ENCODE results near the gene RAB5B.
"Not testable (repeated sequence)": the region's sequence is repeated elsewhere in the genome, so short reads cannot be mapped to it uniquely, and the experiment has no call there.

The RAB5B gene

GRCh38 chr12:55983232-55983842, 9.5 kb downstream of the RAB5B start:
- no peak for TF ChIP-seq EZH2 (IDR thresholded peaks at IDR 0.05; ENCODE audit: borderline replicate concordance, low read length)
- no peak for TF ChIP-seq CTCF (IDR thresholded peaks at IDR 0.05; ENCODE audit: low read length)
- no peaks in the 10 kb centered on the region for H3K9me3 ChIP-seq (ENCODE audit: low read length)
- H3K4me2 ChIP-seq (ENCODE audit: low read length) = peak overlapping the region; percentile 25; the same call in 1 of the 2 replicates
- H2AFZ ChIP-seq (ENCODE audit: low read length) = no peak overlapping the region
- no peaks in the 10 kb centered on the region for H3F3A ChIP-seq (ENCODE audit: insufficient read depth, low read length)
- no peak overlapping the region for H3K9ac ChIP-seq (ENCODE audit: low read length)
- peaks cover 43% of the 10 kb centered on the region for H3K36me3 ChIP-seq (ENCODE audit: insufficient read depth, low read length)
- H3K9me2 ChIP-seq (ENCODE audit: low read depth, low read length) = no peaks in the 10 kb centered on the region
- peaks cover 25% of the 10 kb centered on the region for H3K4me1 ChIP-seq (ENCODE audit: insufficient read depth, low read length, severe bottlenecking)
- H3K27me3 ChIP-seq (ENCODE audit: insufficient read depth, low read length) = no peaks in the 10 kb centered on the region
- H4K20me1 ChIP-seq (ENCODE audit: insufficient read depth, low read length) = no peaks in the 10 kb centered on the region
- peak overlapping the region; percentile 67 for H3K27ac ChIP-seq (ENCODE audit: low read depth, low read length, poor library complexity, severe bottlenecking)
- no peak overlapping the region for H3K4me3 ChIP-seq (ENCODE audit: low read depth, low read length, poor library complexity, severe bottlenecking)
- no peaks in the 10 kb centered on the region for H3K79me2 ChIP-seq (ENCODE audit: insufficient read depth, low read length)

GRCh38 chr12:55984861-55985260, 11.0 kb downstream of the RAB5B start:
- no peak for TF ChIP-seq CTCF (IDR thresholded peaks at IDR 0.05; ENCODE audit: low read length)
- no peak for TF ChIP-seq EZH2 (IDR thresholded peaks at IDR 0.05; ENCODE audit: borderline replicate concordance, low read length)
- H3K79me2 ChIP-seq (ENCODE audit: insufficient read depth, low read length) = no peaks in the 10 kb centered on the region
- peaks cover 46% of the 10 kb centered on the region for H3K36me3 ChIP-seq (ENCODE audit: insufficient read depth, low read length)
- no peak overlapping the region for H3K27ac ChIP-seq (ENCODE audit: low read depth, low read length, poor library complexity, severe bottlenecking)
- H2AFZ ChIP-seq (ENCODE audit: low read length) = no peak overlapping the region
- H3K9me3 ChIP-seq (ENCODE audit: low read length) = no peaks in the 10 kb centered on the region
- H3K4me2 ChIP-seq (ENCODE audit: low read length) = no peak overlapping the region
- peaks cover 25% of the 10 kb centered on the region for H3K4me1 ChIP-seq (ENCODE audit: insufficient read depth, low read length, severe bottlenecking)
- H3K9ac ChIP-seq (ENCODE audit: low read length) = no peak overlapping the region
- H3K27me3 ChIP-seq (ENCODE audit: insufficient read depth, low read length) = no peaks in the 10 kb centered on the region
- H3F3A ChIP-seq (ENCODE audit: insufficient read depth, low read length) = no peaks in the 10 kb centered on the region
- no peak overlapping the region for H3K4me3 ChIP-seq (ENCODE audit: low read depth, low read length, poor library complexity, severe bottlenecking)
- no peaks in the 10 kb centered on the region for H3K9me2 ChIP-seq (ENCODE audit: low read depth, low read length)
- no peaks in the 10 kb centered on the region for H4K20me1 ChIP-seq (ENCODE audit: insufficient read depth, low read length)

- H3K9me2 ChIP-seq (ENCODE audit: low read depth, low read length) = no peaks in the 10 kb centered on the region
- peaks cover 25% of the 10 kb centered on the region for H3K4me1 ChIP-seq (ENCODE audit: insufficient read depth, low read length, severe bottlenecking)
- no peaks in the 10 kb centered on the region for H3K27me3 ChIP-seq (ENCODE audit: insufficient read depth, low read length)
- no peaks in the 10 kb centered on the region for H4K20me1 ChIP-seq (ENCODE audit: insufficient read depth, low read length)
- no peaks in the 10 kb centered on the region for H3F3A ChIP-seq (ENCODE audit: insufficient read depth, low read length)
- no peaks in the 10 kb centered on the region for H3K79me2 ChIP-seq (ENCODE audit: insufficient read depth, low read length)
- TF ChIP-seq CTCF (IDR thresholded peaks at IDR 0.05; ENCODE audit: low read length) = no peak
- no peak for TF ChIP-seq EZH2 (IDR thresholded peaks at IDR 0.05; ENCODE audit: borderline replicate concordance, low read length)
- no peak overlapping the region for H3K4me3 ChIP-seq (ENCODE audit: low read depth, low read length, poor library complexity, severe bottlenecking)
- no peaks in the 10 kb centered on the region for H3K9me3 ChIP-seq (ENCODE audit: low read length)
- H3K27ac ChIP-seq (ENCODE audit: low read depth, low read length, poor library complexity, severe bottlenecking) = no peak overlapping the region
- H2AFZ ChIP-seq (ENCODE audit: low read length) = no peak overlapping the region
- H3K36me3 ChIP-seq (ENCODE audit: insufficient read depth, low read length) = peaks cover 48% of the 10 kb centered on the region
- no peak overlapping the region for H3K4me2 ChIP-seq (ENCODE audit: low read length)
- no peak overlapping the region for H3K9ac ChIP-seq (ENCODE audit: low read length)
Measured at GRCh38 chr12:55985341-55985740, 11.5 kb downstream of the RAB5B start.

GRCh38 chr12:55985976-55986375, 12.1 kb downstream of the RAB5B start:
- not testable (repeated sequence) for H3K4me3 ChIP-seq (ENCODE audit: low read depth, low read length, poor library complexity, severe bottlenecking); H2AFZ ChIP-seq (ENCODE audit: low read length); H3F3A ChIP-seq (ENCODE audit: insufficient read depth, low read length); H3K9me3 ChIP-seq (ENCODE audit: low read length); H3K79me2 ChIP-seq (ENCODE audit: insufficient read depth, low read length); H3K9ac ChIP-seq (ENCODE audit: low read length); H4K20me1 ChIP-seq (ENCODE audit: insufficient read depth, low read length); H3K27ac ChIP-seq (ENCODE audit: low read depth, low read length, poor library complexity, severe bottlenecking); H3K27me3 ChIP-seq (ENCODE audit: insufficient read depth, low read length); H3K9me2 ChIP-seq (ENCODE audit: low read depth, low read length); H3K4me2 ChIP-seq (ENCODE audit: low read length)
- peaks cover 25% of the 10 kb centered on the region for H3K4me1 ChIP-seq (ENCODE audit: insufficient read depth, low read length, severe bottlenecking)
- peaks cover 50% of the 10 kb centered on the region for H3K36me3 ChIP-seq (ENCODE audit: insufficient read depth, low read length)

Measured in OCI-LY1 (cell line).